Measurements from ENCODE around the gene LHX3. TPM values are rescaled to one million over a fixed set of nuclear protein-coding genes. Genes with fewer than 3 reads are reported as not detected.

Gene LHX3
- 0.07 TPM in 1 of 2 replicates, not detected in the other for total RNA-seq (2014; rRNA removed; shearing (Covaris generic))
- polyA plus RNA-seq (2014; cell fraction: nucleus; rRNA removed), result 0.10 TPM in 1 of 2 replicates, not detected in the other

DNA sequence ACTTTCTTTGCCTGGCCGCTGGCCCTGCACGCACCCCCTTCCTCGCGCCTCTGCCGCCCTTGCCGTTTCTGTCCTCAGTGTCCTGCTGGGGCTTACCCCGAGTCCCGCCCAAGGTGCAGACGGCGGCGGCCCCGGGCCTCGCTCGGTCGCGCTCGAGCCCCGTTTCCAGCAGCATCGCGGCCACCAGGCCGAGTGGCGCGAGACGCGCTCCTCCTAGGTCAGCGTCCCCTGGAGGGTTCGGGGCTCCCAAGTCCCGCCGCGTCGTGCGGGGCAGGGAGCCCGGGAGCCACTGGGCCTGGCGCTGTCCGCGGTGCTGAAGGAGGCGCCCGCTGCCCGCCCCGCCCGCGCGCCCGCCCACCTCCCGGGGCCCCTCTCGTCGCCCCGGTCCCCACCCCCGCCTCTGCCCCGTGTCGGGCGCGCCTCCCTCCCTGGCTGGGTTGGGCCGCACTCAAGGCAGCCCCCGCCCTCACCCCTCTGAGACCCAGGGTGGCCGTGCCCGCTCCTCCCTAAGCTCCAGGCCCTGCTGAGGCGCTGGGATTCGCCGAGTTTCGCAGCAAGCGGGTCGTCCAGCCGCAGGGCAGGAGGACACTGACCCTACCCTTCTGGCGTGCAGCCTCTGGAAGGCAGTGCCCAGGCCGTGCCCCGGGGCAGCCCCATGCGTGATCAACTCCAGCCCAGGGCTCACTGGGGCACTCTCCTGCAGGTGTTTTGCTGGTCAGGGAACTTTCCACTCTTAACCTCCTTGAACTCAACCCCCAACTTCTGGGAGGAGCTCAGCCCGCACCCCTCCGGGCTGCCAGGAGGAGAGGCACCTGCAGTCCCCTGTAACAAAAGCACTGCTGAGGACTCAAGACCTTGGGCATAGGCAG is at the start of gene LHX3:
Gene LHX3 (minus strand): TSS at position 291 of the 869 bp plus-strand sequence. CDS start 116 bp downstream, at position 175.
- DNase-seq (ENCODE audit: extremely low read depth, low read depth), result no peak

DNA sequence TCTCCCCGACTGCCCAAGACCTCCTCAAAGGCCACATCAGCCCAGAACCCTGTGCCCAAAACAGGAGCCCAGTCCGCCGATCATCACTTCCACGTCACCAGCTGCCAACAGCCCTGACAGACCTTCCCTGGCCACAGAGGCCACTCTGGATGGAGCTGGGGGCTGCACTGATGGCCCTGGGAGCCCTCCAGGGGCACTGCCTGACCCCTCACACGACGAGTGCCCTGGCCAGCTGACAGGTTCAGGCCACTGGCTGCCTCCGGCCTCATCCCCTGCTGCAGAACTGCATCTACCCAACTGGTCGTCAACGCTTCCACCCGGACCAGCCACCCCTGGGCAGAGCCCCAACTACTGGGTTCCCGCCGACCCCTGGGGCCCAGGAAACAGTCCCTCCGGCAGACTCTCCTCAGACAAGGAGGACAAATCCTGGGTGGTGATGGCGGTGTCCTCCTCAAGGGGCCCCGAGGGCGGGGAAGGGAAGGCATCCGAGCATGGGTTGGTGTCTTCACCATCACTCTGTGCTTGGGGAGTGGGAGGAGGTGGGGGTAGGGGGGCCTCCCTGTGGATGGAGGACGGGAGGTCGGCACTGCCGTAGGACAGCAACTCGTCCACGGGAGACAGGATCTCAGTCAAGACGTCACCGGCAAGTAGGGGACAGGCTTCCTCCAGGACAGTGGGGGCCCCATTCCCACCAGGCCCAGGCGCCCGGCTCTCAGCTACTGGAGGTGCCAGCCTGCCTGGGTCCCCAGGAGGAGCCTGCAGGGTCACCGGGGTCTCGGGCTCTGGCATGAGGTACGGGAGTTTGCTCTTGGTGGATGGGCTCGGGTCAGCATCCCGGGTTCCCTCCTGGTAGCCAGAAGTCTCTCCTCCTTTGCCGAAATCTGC is 48.6 kb upstream of the LHX3 start:
- DNase-seq (ENCODE audit: extremely low read depth, low read depth), result no peak

DNA sequence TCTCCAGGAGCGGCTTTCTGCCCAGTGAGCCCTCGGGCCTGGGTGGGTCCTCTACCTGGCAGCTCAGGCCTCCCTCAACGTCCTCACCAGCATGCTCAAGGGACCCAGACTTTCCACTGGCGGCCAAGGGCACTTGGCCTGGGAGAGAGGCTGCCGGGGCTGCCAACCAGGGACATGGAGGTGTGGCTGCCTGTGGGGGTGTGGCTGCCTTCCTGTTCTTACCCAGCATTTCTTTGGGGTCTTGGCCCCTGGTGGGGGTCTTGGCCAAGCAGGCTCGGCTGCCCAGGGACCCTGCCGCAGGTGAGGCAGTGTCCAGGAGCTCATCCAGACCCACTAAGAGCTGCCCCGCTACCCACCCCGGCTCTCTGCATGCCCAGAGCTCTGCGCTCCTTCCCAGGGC is 47.9 kb upstream of the LHX3 start:
- no peak for DNase-seq (ENCODE audit: extremely low read depth, low read depth)

DNA sequence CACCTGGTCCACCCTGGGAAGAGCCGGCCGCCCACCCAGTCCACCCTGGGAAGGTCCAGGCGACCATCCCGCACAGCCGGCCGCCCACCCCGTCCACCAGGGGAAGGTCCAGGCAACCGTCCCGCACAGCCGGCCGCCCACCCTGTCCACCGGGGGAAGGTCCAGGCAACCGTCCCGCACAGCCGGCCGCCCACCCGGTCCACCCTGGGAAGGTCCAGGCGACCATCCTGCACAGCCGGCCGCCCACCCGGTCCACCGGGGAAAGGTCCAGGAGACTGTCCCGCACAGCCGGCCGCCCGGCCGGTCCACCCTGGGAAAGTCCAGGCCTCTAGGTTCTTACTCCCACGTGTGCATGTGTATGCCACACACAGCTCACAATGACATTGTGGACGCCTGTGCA is 47.4 kb upstream of the LHX3 start:
- no peak for DNase-seq (ENCODE audit: extremely low read depth, low read depth)

DNA sequence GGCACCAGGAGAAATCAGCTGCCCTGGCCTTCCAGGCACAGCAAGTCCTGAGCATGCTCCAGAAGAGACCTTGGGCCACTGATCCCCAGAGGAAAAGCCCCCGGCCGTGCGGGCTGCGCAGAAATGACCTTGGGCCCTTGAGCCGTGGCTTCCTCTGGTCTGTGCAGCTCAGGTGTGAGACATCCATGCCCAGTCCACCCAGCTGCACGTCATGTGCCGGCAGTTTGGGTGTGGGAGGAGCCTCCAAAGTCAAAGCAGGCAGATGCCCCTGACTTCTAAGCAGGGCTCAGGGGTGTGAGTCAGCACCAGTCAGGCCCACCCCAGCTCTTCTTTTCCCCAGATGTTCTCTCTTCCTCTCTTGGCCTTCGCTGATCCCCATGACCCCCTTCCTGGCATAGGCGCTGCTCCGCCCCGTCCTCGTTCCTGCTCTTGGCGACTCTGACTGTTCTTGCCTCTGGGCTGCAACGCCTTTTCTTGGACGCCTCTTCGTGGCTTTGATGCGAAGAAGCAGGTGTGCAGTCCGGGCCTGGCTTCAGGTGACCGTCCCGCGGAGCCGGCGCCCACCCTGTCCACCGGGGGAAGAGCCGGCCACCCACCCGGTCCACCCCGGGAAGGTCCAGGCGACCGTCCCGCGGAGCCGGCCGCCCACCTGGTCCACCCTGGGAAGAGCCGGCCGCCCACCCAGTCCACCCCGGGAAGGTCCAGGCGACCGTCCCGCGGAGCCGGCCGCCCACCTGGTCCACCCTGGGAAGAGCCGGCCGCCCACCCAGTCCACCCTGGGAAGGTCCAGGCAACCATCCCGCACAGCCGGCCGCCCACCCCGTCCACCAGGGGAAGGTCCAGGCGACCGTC is 46.6 kb upstream of the LHX3 start:
- no peak for DNase-seq (ENCODE audit: extremely low read depth, low read depth)

DNA sequence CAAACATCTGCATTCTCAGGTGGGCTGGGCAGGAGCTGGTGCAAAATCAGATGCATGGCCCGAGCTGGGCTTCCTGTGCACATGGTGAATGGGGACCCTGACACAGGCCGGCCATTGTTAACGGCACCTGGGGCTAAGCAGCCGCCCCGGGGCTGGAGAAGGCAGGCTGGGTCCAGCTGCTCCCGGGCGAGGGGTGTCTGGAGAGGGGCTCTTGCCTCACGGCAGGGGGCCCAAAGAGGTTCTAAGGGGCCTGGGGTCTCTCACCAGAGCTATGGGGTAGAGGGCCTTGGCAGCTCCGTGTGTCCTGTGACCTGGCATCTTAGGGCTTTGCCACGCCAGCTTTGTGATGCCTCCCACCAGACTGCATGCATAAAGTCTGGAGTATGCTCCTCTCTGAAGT is 45.7 kb upstream of the LHX3 start:
- no peak for DNase-seq (ENCODE audit: extremely low read depth, low read depth)

DNA sequence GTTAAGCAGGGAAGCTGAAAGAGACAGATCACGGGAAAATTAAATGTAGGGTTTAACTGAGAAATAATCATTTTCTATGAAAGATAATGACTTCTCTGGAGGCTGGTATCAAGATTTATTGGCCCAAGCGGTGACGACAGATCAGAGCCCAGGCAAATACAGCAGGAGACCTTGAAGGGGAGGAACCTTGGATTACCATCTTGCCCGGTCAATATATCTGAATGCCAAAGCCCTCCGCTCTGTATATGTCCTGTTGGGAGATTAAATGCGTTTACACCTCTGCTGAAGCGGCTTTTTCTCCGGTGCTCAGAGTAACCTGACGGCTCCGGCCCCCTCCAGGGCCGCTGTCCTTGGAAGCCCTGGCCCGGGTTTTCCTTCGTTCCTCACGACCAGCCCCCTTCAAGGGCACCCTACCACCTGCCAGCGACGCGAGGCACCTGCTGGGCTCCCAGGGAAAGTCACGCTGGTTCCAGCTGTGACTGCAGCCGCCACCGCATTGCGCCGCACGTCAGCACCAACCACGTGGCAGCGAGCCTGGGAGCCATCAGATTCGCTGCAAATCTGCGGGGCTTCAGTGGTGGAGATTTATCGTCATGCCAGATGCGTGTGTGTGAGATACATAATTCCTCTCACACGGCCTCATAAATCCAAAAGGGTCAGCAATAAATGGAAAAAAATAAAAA is 45.1 kb upstream of the LHX3 start:
- no peak for DNase-seq (ENCODE audit: extremely low read depth, low read depth)

DNA sequence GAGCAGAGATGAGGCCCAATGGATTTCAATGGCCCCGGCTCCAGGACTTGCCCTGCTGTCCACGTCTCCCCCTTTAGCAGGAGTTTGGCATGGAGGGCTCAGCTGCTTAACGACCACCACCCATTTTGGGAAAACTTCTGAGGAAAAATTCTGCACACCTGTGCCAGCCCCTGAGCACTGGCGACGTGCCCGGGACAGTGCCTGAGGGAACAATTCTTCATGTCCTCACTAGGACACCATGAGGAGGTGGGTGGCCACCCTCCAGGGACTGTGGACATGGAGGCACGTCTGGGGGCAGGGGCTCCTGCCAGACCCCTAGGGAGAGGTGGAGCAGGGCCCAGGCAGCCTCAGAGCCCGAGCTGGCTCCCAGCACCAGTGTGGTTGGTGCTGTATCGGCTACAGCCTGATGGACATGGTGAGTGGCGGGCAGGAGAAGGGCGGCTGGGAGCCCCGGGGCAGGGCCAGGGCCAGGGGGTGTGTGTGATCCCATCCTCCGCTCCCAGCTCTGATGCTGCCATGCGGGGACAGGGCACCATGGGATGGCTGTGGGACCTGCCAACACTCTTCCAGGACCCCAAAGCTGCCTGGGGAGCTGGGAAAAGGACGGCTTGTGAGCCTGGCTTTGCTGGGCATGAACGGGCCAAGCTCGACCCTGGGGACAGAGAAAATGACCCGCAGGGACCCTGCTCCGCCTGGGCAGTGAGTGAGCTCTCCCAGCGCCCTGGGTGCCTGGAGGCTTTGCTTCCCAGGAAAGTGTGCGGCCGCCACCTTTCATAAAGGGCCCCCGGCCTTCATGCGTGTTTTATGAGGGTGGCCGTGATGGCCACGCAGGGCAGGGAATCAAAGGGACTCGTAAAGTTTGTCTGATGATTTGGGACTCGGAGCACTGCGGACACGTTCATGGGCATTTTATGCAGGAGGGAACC is 44.3 kb upstream of the LHX3 start:
- DNase-seq (ENCODE audit: extremely low read depth, low read depth), result no peak

DNA sequence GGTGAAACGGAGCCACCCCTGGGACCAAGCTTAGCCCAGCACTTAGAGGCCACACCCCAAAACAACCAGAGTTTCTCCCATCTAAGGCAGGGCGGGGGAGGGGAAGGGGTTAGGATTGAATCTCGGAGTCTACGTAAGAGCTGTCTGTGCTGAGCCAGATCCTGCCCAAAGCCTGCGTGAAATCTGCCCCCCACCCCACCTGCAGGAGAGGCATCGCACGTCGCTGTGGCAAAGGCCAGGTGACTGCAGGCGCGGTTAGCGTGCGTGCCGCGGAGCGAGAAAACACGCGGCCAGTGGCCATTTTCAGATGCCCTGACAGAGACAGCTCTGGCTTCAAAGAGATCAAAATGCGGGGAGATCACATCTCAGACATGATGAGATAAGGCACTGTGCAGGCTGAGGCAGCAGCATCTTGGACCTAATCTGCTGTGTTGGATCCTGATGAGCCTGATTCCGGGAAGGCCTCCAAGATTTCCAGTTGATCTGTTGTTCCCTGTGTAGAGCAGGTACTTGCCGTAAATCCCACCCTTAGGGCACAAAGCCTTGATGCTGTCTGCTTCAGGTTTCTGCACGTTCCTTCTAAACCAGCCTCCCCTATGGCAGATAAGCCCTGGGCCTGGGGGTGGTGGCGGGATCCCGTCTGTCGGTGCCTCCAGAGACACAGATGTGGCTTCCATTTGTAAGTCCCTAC is 43.2 kb upstream of the LHX3 start:
- DNase-seq (ENCODE audit: extremely low read depth, low read depth), result no peak

DNA sequence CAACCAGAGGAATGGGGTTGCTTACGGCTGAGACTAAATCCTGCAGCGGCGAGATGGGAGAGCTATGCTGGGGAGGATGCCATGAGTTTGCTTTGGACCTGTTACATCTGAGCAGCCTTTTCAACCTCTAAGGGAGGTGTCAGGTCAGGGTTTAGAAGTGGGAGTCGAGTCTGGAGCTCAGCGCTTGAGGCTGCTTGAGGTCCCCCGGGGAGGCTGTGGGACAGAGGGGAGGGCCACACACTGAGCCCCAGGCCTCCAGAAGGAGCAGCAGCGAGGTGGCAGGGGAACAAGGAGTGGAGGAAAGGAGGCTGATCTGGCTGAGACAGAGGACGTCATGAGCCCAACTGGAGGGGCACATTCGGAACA is 42.6 kb upstream of the LHX3 start:
- no peak for DNase-seq (ENCODE audit: extremely low read depth, low read depth)

DNA sequence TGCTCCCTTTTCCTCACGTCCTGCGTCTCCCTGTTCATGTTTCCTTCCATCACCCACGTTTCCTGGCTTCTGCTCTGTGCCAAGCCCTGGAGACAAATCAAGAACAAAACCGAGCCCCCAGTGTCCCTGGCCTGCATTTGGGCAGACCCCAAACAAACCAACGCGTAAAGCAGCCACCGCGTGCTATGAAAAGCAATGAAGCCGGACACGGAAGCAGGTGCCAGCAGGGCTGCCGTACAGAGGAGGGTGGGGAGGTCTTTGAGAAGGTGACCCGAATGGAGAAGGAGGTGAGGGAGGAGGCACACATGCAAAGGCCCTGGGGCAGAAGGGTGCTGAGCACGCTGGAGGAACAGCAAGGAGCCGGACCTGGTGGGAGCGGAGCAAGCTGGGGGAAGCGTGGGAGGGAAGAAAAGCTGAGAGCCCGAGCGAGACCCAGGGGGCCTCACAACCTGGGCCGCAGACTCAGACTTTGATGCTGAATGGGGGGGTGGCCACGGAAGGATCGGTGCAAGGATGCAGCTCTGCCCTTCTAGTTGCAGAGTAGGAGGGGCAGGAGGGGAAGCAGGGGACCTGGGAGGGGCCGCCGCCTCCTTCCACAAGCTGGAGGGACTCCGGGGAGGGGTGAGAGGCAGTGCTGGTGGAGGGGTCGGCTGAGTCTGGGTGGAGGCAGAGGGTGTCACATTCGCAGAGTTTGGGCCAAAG is 42.1 kb upstream of the LHX3 start:
- DNase-seq (ENCODE audit: extremely low read depth, low read depth), result no peak

DNA sequence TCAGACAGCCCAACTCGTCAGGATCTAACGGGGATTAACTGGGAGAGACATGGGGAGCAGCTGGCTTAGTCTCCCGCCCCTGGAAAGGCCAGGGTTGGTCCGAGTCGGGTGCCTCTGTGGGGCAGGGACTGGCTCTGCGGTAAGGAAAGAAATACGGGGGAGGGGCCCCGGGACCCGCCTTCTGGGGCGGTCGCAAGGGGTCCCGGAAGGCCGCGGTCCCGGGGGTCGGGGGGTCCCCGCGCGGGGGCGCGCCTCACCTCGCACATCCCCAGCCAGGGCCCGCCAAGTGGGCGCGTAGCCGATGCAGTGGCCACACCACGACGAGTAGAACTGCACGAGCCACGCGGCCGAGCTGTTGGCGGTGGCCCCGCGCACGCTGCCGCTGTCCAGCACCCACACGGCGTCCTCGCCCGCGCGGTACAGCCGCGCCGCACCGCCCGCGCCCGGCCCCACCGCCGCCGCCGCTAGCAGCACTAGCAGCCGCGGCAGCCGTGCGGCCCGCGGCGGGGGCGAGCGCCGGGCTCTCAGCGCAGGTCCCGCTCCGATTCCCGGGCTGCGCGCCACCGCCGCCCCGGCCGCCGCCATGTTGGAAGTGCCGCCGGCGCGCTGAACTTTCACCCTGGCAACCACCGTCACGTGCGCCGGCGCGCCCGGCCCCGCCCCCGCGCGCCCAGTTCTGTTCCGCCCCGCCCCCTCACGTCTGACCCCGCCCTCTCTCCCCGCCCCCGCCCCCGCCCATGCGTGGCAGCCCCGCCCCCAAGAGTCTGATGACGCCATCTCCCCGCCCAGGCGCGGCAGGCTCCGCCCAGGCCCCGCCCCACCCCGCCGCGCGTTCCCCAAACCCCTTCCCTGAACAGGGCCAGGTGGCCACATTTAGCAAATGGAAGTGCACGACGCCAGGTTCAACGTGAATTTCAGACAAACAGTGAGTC is 40.6 kb upstream of the LHX3 start, which contains the start of gene QSOX2:
Gene QSOX2 (minus strand): TSS at position 594 of the 932 bp plus-strand sequence. CDS start 9 bp downstream, at position 585.
- peak; percentile 68 for DNase-seq (ENCODE audit: extremely low read depth, low read depth)

DNA sequence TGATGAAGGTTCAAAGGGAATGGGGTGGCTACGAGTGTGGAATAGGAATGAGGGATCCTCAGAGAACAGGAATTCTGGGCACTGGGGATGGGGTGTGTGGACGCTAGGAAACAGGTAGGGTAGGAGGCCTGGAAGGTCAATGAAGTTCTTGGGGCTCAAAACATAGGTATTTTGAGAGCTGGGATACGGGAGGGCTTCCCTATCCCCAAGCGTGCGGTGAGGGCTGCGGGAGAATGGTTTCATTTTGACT is 40.0 kb upstream of the LHX3 start:
- DNase-seq (ENCODE audit: extremely low read depth, low read depth), result no peak

DNA sequence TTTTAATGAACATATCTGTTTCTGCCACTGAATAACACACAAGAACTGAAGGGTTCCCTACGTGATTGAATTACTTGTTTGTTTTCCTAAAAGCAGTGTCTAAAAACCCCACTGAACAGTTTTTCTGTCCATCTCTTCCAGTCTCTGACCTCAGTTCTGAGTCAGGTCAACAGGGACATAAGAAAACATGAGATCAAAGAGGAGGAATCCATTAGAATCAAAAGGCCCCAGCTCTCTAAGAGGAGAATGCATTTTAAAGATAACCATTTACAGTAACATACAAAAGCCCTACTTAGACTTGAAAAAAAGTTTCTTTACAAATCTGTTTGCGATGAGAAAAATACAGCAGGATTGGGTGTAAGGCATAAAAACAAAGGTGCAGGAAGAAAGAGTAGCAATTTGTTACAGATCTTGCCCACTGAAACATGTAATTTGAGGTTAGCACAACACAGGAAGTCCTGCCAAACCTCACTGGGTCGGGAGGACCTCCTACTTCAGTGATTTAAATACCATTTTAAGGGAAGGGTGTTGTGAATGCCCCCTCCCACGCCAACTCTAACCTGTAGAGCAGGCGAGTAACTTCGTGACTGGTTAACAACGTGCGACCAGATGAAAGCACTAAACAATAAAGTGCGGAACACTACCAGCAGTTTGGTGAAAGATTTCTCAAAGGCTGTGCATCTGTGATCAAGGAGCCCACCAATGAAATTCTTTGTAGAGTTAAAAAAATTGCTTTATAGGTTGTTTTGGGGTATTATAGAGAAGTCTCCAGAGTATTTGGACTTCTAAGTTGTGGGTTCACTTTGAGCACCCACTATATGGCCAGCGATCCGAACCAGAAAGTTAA is 39.4 kb upstream of the LHX3 start:
- no peak for DNase-seq (ENCODE audit: extremely low read depth, low read depth)

DNA sequence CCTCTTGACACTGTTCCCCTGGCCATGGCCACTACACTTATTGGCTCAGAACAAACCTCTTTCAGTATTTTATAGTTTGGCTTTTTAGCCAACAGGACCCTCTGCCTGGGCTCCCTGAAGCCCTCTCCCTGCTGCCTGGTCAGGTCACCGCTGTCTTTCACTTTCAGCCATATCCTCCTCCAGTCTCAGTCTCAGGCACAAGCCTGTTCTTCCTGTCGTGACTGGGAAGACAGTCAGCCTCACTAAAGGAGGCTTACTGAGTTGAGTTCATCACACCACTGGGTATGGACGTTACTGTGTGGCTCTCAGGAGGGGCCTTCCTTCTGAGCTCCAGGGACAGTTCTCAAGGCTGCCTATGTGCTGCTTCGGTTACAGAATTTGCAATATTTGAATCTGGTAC is 38.7 kb upstream of the LHX3 start:
- DNase-seq (ENCODE audit: extremely low read depth, low read depth), result no peak

Data from NCI-H460 (cell line).